Lung (tissue), 12 donors: Measurements from ENCODE around the gene ADGRB2. TPM values are rescaled to one million over a fixed set of nuclear protein-coding genes. Genes with fewer than 3 reads are reported as not detected.

Experiments used
- ATAC-seq: fragments of 200-7000 bp; cut with Tn5 transposase; one replicate; pipeline ENCODE4 v1.9.1; 2020; ENCODE audit warnings: moderate number of reproducible peaks; ENCODE audit not compliant: insufficient read depth, low FRiP score
- DNase-seq, 3 donors: peaks; one replicate each; pipeline ENCODE4 v3.0.0-alpha.2; 2013 to 2017
- H3K27ac ChIP-seq, 2 donors: one replicate each; pipeline ENCODE4 v1.5.1; 2013; ENCODE audit warnings: mild to moderate bottlenecking in 2 of 2, moderate library complexity in 2 of 2, control low read depth in 1 of 2, inconsistent platforms in 1 of 2, low read depth in 1 of 2, low read length in 1 of 2
- H3K27me3 ChIP-seq, 3 donors: one replicate each; pipeline ENCODE4 v1.5.1; 2013; ENCODE audit warnings: low read length in 2 of 3; ENCODE audit not compliant: control insufficient read depth in 3 of 3, insufficient read depth in 3 of 3
- H3K36me3 ChIP-seq, 4 donors: one replicate each; pipeline ENCODE4 v1.5.1; 2013; ENCODE audit warnings: low read length in 4 of 4, mild to moderate bottlenecking in 1 of 4, moderate library complexity in 1 of 4; ENCODE audit not compliant: control insufficient read depth in 4 of 4, insufficient read depth in 4 of 4
- H3K4me1 ChIP-seq, 5 donors: one replicate each; pipeline ENCODE4 v1.5.1; 2013; ENCODE audit warnings: low read length in 5 of 5, mild to moderate bottlenecking in 2 of 5, moderate library complexity in 1 of 5; ENCODE audit not compliant: control insufficient read depth in 5 of 5, insufficient read depth in 5 of 5
- H3K4me3 ChIP-seq: one replicate; pipeline ENCODE4 v1.5.1; 2013; ENCODE audit warnings: mild to moderate bottlenecking, control low read depth, moderate library complexity
- H3K9ac ChIP-seq, 2 donors: one replicate each; pipeline ENCODE4 v1.5.1; 2013; ENCODE audit warnings: low read length in 2 of 2, control low read depth in 1 of 2; ENCODE audit not compliant: insufficient read depth in 1 of 2
- H3K9me3 ChIP-seq, 4 donors: one replicate each; pipeline ENCODE4 v1.5.1; 2013; ENCODE audit warnings: low read length in 3 of 4, mild to moderate bottlenecking in 1 of 4, moderate library complexity in 1 of 4; ENCODE audit not compliant: control insufficient read depth in 4 of 4, insufficient read depth in 3 of 4
- CTCF ChIP-seq: IDR thresholded peaks from 2 replicates; pipeline ENCODE4 v1.5.1; 2012; ENCODE audit warnings: mild to moderate bottlenecking; ENCODE audit errors: control extremely low read depth, extremely low read depth
- WGBS, 2 donors: extraction: QIAGEN DNeasy Blood & Tissue Kit; methylation state at CpG; one replicate each; pipeline ENCODE4 v1.1.7; 2013; 5-methylcytosine and 5-hydroxymethylcytosine counted together
- polyA plus RNA-seq, 2 donors: library from polyadenylated mRNA; stranded (reverse); fragments of 200-250 nt; gene quantifications; one replicate each; pipeline ENCODE4 v1.2.1, GENCODE V29; 2013
- total RNA-seq, 2 donors: library from RNA; depleted of rRNA in 1 of 2; stranded (reverse); fragments of >200 nt in 1 of 2; gene quantifications; one replicate each; pipeline ENCODE4 v1.2.1, GENCODE V29; 2014 to 2021
- donor health status: control.
- donor health status: control.
- donor health status: Bipolar disorder and iron deficiency.
- donor health status: healthy.
- donor health status: DM: yes; HTN: yes; CAD: no.

The ADGRB2 gene
- total and polyA plus RNA-seq, 4 donors: 0.44 to 7.6 (median 1.3) TPM

DNA sequence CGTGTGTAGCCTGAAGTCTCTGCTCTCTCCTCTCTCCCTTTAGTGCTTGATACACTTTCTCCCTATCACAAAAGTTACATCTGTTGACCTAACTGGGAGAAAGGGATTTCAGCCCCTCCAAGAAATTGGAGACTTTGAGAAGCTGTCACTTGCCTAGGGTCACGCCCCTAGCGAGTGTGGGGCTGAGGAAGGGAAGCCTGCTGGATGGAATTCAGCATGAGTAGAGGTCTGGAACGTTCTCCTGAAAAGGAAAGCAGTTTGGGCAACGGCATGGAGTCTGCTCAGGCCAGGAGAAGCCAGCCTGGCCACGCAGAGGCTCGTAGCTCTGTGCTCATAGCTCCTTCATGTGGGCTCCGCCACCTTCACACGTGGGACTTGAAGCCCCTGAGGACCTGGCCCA, 82.7 kb downstream of the ADGRB2 start:
- peaks cover 0 to 23% (median 6%) of the 10 kb centered on the region in 4 donors for H3K36me3 ChIP-seq
- H3K27ac ChIP-seq: no peak overlapping the region
- 65 to 83% methylated on average over 9 of the region's 9 CpGs for WGBS, 2 donors
- DNase-seq (no peak), ATAC-seq (no peak)
- no peaks in the 10 kb centered on the region for H3K9me3 ChIP-seq
- no peak overlapping the region for H3K4me3 ChIP-seq
- no peaks in the 10 kb centered on the region for H3K27me3 ChIP-seq
- no peak for TF ChIP-seq CTCF
- no peaks in the 10 kb centered on the region for H3K4me1 ChIP-seq
- no peak overlapping the region for H3K9ac ChIP-seq

DNA sequence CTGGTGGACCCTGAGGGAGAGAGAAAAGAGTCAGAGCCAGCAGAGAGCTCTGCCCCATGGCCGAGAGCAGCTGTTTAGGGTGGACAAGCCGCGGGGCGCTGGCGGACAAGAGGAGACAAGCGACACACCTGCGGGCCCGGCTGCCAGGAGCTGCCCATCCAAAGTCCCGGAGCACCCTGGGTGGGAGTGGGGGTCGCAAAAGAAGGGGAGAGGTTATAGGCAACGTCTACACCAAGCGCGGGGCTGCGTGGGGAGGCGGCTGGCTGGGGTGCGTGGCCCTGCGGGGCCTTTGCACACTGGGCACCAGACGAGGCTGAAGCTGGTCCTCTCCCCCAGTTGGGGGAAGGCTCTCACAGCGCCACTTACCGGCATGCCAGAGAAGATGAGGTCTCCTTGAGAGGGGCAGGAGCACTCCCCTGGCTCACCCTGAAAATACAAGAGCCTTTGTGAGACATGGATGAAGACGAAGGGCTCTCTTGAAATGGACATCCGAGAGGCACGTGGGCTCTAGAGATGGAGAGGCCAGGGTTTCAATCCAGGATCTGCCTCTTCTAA, 84.4 kb downstream of the ADGRB2 start:
- no peaks in the 10 kb centered on the region for H3K9me3 ChIP-seq
- DNase-seq (no peak), ATAC-seq (no peak)
- no peak overlapping the region for H3K27ac ChIP-seq
- TF ChIP-seq CTCF: no peak
- H3K36me3 ChIP-seq: peaks cover 0 to 21% (median 9%) of the 10 kb centered on the region in 4 donors
- no peaks in the 10 kb centered on the region for H3K4me1 ChIP-seq
- 80 to 86% methylated on average over 23 of the region's 23 CpGs for WGBS, 2 donors
- no peak overlapping the region for H3K9ac ChIP-seq
- H3K4me3 ChIP-seq: no peak overlapping the region
- no peaks in the 10 kb centered on the region for H3K27me3 ChIP-seq

DNA sequence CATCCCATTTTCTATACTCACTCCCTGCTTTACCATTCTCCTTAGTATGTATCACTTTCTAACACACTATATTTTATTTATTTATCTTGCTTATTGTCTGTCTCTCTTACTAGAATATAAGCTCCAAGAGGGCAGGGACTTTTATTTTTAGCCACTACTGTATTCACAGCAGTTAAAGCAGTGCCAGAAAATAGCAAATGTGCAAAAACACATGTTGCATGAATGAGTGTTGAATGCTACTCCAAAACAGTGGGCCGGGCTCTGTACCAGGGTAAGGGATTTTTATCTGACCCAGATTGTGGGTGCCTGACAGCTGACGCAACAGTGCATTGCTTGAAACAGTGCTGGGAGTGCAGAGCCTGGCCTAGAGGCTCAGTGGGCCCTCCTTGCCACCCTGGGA, 85.0 kb downstream of the ADGRB2 start:
- 43 to 48% methylated on average over 2 of the region's 2 CpGs for WGBS, 2 donors
- H3K36me3 ChIP-seq: peaks cover 0 to 25% (median 9%) of the 10 kb centered on the region in 4 donors

More for the DNA sequence above, 85.0 kb downstream of the ADGRB2 start:
- no peak for TF ChIP-seq CTCF
- Histone ChIP-seq H3K27me3 (no peaks in the 10 kb centered on the region), H3K27ac (no peak overlapping the region), H3K4me3 (no peak overlapping the region), H3K9me3 (no peaks in the 10 kb centered on the region), H3K9ac (no peak overlapping the region), H3K4me1 (no peaks in the 10 kb centered on the region)
- DNase-seq (no peak), ATAC-seq (no peak)
